Esophagus mucosa (tissue), 1 donor: ENCODE results near the gene PYGM. TPM values are rescaled to one million over a fixed set of nuclear protein-coding genes. Genes with fewer than 3 reads are reported as not detected.

ENCODE experiments used
- ATAC-seq: fragments of 200-7000 bp; cut with Tn5 transposase; one replicate; pipeline ENCODE4 v1.9.1; 2020
- total RNA-seq: library from RNA; stranded (reverse); gene quantifications from one replicate; pipeline ENCODE4 v1.2.4, GENCODE V29; 2023
- donor health status: DM: yes; HTN: yes; CAD: no.

Gene PYGM
- total RNA-seq, 1 donor from 2014 or later: 0.44 TPM

DNA sequence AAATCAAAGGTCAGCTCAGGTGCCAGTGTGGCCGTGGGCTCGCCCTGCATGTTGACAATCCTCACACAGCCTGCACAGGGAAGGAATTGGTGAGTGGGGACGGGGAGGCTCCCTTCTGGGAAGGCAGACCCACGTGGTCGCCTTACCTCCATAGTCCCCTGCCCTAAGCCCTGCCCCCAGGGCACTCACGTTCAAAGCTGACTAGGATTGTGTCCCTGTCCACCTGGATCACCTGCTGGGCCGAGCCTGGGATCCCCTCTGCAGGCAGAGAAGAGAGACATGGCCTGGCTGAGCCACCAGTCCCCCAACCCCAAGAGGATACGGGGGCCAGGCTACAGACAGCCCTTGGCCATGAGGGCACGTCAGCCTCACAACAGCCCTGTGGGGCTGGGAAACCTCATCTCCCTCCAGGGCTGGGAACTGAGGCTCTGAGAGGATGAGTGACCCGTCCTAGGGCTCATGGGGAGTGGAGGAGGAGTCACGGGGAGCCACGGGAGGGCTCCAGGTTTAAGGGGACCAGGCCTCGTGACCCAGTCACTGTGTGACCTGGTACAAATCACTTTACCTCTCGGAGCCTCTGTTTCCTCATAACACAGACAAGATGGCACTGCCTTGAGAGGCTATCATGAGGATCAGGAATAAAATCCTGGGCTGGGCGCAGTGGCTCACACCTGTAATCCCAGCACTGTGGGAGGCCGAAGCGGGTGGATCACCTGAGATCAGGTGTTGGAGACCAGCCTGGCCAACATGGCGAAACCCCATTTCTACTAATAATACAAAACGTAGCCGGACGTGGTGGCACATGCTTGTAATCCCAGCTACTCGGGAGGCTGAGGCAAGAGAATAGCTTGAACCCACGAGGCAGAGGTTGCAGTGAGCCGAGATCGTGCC, 30.7 kb upstream of the PYGM start:
- no peak for ATAC-seq

DNA sequence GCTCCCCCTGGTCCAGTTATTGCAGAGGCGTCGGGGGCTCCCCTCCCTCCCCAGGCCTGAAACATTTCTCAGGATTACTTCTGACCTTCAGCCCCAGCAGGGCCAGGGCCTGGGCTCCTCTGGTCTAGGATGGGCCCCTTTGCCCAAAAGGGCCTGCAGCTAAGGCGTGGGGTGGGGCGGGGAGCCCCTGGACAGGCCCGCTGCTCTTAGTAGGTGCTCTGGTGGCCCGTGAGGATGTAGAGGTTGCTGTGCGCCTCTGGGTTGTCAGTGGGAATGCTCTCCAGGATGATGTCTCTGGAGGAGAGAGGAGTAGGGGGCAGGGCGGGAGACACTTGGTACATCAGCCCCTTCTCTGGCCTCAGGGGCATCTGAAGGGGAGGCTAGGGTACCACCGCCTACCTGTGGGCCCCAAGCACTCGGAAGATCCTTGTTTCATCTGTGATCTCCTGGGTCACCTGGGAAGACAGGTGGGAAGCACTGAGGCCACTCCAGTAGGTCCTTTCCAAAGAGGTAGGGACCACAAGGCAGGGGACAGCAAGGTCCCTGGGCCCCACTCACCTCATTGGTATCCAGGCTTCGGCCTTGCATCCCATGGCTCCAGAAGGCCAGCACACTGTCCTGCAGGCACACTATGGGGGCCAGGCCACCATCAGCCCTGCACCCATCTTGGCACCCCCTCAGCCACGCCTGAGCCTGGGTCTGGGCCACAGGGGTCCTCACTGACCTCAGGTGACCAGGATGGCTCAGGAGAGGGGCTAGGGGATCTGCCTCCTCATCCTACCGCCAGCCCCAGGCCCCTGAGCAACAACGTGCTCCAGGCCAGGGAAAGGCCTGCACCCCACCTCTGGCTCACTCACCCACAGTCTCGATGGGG, 29.8 kb upstream of the PYGM start:
- ATAC-seq: no peak

DNA sequence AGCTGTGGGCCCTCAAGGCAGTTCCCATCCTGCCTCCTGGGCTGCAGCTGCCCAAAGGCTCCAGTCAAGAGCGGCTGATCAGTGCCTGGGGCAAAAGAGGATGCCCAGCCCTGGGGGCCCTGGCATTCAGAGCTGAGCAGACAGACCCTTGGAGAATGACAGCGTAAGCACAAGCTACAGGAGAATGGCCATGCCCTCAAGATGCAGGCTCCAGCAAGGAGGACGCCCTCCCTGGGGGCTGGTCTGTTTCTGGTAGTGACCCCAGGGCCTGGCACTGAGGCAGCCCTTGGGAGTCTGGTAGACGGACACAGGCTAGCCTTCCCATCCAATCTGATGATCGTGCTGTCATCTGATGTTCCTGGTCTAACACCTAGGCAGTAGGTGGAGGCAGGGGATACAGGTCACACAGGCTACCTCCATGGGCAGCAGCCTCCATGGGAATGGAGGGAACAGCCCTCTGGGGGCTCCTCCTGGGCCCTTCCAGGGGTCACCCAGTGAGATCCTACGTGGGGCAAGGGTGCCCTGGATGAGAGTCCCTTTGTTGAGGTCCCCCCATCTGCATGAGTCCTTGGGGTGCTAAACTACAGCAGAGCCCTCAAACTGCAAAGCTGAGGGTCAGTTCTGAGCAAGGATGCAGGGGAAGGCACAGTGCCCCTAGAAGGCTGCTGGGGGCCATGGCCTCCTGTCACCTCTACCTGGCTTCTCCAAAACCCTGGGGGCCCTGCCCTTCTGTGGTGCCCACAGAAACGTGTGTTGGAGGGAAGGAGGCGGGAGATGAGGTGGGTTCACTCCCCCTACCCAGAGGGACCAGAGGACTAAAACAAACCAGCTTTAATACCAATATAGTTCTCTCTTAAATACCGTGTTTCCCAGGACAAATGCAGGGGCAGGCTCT, 28.8 kb upstream of the PYGM start:
- ATAC-seq: peak; percentile 4

DNA sequence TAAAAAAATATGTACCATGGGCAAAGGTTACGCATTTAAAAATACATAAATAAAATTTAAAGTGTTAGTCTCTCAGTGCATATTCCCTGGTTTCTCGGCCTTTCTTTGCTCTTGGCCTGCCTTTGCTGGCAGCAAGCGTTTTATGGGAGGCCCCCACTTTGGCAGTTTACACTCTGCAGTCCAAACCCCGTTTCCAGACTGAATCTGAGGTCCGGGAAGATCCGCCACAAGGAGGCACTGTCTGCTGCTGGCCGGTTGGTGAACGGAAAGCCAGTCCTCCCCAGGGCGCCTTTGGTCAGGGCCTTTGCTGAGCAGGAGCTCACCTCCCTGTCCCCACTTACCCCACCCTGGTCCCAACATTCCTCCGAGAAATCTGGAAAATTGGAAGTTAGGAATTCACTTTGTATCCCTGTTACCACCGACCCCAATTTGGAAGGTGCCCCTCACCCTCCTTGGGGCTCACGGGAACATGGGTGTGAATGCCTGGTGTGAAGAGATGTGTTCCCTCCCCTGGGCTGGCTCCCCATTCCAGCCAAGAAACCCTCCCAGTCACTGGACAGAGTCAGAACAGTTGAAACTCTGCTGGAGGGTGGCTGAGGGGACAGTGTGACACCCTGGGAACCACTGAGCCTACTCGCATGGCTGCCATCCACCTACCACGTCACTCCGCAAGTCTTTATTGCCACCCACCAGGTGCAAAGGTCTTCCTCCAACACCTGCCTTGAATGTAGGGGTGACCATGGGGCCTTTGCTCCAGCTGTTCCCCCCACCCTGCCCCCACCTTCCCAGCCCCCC, 27.9 kb upstream of the PYGM start:
- ATAC-seq: peak; percentile 64

DNA sequence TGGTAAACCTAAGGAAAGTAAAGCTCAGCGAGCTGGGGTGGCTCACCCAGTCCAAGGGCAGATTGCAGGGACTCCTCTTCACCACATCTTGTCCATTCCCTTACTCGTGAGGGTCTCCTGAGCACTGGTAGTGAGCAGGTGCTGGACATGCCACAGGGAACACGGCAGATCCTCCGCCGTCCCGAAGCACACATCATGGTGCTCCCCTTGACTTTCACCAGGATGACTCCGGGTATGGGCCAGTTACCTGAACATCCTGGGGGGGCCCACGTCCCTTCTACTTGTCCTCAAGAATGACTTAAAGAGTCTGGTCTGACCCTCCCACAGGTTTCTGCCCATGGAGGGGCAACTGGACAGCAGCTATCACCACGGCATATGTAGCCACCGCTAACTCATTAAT, 26.5 kb upstream of the PYGM start:
- no peak for ATAC-seq

DNA sequence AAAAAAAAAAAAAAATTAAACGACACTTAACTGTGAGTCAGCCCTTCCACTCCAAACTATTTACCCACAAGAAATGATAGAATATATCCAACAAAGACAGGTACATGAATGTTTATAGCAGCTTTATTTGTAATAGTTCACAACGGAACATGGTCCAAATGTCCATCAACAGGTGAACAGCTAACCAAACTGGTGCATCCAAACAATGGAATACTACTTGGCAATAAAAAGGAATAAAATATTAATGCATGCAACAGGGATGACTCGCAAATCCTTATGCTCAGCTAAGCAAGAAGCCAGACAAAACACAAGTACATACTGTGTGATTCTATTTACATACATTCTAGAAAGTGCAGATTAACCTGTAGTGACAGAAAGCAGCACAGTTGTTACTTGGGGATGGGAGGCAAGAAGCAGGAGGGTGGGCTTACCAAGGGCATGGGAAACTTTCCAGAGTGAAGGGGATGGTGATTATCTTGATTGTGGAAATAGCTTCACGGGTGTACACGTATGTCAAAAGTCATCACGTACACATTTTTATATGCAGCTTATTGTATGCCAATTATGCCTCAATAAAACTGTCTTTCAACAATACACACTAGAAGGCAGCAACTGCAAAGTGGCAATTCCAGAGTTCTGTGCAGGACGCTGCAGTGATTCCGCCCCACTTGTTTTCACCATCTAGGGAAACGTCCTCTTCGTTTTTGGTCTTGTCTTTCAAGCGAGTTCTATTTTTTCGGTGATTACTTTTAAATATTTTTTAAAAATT, 25.2 kb upstream of the PYGM start:
- no peak for ATAC-seq

DNA sequence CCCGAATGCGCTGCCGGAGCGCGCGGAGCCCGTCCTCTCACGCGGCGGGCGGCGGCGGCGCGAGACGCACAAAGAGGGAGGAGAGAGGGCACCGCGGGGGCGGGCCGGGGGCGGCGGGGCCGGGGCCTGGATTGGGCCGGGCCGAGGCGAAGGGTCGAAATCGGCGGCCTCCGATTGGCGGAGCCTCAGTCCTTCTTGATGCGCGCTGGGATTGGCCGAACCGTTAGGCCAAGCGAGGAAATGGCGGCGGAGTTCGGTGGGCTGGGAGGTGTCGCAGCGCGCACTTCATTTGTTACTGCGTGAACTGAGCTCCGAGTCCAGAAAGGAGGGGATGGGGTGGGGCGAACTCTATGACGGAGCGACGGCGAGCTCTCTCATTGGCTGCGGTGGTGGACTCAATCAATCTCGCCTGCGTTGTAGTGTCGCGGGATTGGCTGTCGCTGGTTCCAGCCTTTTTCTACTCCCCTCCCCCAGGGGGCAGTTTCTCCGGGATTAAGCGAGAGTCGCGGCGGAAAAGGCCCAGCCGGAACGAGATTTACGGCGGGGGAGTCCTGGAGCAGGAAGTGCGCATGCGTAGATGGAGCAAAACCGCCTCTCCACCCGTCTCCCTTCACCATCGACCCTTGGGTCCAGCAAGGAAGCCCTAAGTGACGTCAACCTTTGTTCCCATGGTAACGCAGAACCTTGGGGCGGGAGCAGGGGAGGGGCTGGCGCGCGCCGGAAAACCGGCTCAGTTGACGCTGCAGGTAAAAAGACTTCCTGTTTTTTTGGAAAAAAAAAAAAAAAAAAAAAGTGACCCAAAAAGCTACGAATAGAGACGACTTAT, 18.9 kb upstream of the PYGM start, which contains the start of gene SF1:
SF1 (minus strand) TSS at position 70 of the 826 bp plus-strand sequence. CDS start 150 bp downstream, outside the sequence.
- peak; percentile 94 for ATAC-seq

DNA sequence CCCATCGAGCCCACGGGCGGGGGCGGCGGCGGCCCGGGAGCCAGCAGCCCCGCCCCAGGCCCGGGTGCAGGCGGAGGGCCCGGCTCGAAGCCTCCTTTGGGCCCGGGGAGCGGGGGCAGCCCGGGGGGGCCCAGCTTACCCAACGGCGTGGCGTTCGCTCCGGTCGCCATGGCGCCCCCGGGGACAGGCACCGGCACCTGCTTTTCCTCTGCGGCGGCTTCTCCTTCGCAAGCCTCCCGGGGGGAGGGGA, 18.4 kb upstream of the PYGM start:
- ATAC-seq: peak; percentile 11

DNA sequence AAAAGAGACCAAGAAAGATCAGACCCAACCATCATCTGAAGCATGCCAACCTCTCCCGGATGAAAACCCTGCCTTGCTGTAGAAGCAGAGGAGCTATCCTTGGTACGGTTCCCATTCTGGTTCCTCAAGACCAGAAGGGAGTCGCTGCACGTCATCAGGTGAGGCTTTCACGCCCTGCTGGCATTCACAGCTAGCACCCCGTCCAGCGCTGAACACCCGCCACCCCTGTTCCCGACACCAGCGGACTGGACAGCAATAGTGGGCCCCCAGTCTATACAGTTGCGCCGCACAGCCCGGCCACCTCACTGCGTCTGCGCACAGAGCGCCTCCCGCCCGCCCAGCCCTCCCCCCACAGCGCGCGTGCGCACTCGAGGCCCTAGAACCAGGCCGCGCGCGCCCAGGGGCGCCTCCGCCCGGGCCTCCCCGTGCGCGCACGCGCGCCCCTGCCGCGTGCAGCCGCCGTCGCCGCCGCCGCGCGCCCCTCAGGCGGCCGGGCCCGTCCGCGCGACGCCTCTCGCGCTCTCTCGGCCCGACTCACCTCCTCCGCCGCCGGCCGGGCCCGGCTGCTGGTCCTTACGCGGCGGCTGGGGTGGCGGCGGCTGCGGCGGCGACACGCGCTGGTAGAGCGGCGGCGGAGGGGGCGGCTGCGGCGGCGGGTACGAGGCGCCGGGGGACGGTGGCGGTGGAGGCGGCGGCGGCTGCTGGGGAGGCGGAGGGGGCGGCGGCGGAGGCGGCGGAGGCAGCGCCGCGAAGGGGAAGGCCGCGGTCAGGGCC, 17.9 kb upstream of the PYGM start:
- ATAC-seq: peak; percentile 42

DNA sequence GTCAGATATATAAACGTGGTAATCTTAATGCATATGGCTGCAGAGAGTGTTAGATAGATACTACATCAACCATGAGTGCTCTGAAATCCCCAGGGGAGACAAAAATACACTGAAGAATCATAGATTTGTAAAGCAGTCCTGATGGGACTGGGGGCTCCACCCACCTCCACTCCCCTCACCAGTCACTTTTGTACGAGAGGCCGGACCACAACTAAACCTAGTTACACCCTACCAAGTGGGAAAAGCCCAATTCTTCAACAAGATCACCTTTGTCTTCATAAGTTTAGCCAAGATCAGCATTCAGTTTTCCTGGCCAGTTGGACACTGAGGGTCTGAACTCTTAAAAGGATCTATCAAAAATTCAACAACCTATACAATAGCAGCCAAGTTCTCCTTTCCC, 17.1 kb upstream of the PYGM start:
- ATAC-seq: no peak

DNA sequence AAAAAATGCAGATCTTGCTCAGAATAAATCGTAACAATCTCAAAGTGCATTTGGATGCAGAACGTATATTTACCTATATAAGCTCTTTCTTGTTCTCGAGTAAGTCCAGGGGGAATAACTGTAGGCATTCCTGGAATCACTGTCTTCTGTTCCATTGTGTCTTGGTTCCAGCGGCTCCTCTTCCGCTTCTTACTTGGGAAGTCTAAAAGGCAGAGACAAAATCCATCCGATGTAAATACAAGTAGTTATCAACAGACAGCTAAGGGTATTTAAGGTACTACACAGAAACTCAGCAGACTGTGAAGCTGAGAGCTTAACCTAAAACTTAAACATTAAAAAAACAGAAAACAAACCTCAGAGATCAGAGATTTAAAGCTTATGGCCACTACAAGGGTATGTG, 16.7 kb upstream of the PYGM start:
- ATAC-seq: no peak

DNA sequence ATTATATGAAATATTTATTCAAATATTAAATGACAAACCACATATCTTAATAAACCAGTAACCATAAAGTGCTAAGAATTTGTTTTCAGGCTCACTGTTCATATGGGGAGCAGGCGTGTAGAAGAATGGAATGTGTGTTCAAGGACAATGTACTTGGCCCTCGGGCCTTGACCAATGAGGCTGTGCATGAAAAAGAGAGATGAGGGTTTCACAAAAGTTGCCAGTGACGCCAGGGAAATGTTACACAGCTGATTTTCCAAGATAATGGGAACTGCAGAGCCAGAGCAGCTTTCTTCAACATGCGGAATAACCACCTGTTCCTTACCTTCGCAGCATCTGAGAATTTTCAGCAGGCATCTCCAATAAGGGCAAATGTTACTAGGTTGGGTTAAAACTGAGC, 14.4 kb upstream of the PYGM start:
- no peak for ATAC-seq

DNA sequence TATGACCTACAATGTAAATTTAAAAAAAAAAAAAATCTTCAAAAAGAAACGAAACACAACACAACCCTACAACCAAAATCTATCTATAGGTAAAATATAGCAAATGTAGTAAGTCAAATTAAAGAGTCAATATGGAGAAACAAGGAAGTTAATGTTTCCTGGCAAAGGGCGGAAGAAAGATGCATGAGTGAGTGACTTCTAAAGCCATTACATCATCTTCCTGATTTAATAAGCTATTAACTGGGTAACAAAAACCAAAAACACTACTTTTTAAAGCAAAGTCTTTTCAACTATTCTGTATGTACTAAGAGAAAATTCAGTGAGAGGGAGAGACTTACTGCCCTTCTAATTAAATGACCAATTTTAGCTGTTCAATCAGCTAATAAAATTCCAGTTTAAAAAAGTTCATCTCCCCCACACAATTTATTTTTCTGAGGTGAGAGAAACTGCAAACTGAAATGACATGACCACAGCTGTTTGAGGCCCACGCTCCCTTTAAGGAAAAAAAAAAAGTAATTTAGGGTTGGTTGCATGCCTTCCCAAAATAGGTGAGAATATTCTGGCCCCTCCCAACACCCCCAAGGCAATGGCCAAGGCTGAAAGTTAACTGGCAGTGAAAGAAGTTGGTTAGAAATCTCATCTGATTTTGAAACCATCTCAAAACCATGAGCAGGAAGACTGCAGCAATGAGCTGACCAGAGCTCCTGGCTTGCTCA, 12.7 kb upstream of the PYGM start:
- ATAC-seq: no peak

DNA sequence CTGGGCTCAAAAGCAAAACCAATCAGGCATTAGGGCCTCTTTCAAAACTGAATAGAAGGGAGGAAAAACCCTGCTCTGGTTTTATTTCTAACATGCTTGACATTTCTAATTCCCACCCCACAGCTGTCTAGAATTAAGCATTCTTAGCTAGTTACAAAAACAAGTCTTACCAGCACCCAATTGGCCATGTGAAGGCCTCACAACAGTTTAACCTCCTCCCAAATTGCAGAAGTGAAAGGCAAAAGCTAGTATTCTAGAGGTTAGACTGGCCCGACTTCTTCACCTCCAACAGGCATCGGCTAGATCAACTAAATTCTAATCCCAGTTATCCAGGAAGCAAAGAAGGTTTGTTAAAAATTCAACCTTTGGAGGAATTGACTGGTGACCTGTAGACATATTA, 12.1 kb upstream of the PYGM start:
- ATAC-seq: no peak

DNA sequence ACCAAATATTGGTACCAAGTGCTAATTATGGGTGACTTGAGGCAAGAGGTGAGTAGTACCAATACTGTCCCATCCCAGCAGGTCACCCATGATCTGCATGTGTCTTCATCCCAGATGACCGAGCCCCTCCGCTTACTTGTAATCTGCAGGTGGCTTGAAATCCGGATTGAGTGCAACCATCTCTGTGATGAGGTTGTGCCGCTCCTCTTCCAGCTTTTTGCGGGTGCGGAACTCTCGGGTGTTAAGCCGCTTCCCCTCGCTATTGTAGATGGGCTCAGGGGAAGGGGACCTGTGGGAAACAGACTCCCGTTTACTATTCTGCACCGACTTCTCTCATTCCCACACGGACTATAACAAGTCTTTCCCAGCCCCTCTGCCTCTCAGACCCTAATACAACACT, 10.3 kb upstream of the PYGM start:
- ATAC-seq: no peak

DNA sequence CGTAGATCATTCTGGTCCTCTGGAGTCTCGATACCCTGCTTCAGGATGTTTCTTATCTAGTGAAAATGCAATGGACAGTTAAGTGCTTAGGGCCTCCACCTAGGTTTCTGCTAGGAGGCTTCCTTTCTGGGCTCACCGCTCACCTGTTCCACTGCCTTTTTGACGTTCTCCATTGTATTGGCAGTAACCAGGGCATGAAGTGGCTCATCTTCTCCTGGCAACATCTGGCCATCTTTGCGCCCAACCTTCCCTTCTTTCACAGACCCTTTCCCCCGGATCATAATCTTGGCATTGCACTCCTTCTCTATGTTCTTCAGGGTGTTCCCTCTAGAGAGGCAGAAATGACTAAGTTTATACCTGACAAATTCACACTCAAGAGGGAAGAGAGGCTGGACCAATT, 9.5 kb upstream of the PYGM start:
- no peak for ATAC-seq

DNA sequence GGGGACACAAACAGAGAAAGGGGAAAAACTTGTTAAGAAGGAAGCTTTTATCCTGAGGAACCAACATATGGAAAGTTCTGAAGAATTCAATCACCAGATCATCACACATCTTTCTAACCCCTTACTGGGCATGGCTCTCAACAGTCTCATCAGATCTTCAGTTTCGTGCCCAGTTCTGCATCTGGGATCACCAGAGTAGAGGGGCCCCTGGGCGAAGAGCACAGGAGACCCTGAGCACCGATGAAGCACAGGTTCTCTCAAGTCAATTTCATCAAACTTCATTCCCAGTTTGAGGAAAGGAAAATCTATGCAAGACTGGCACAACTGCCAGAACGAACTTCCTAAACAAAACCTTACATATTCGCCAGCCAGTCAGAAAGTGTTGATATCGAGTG, 8.5 kb upstream of the PYGM start:
- ATAC-seq: no peak
